HepG2 (cell line): ENCODE data around the gene GABRR3. TPM values are rescaled to one million over a fixed set of nuclear protein-coding genes. Genes with fewer than 3 reads are reported as not detected.

Experiments
- ELF1 ChIP-seq: sonication (generic); formaldehyde crosslinking; IDR thresholded peaks from 2 replicates; pipeline ENCODE4 v1.4.0; 2020; ENCODE audit warnings: missing genetic modification reagents
- ESRRA ChIP-seq: sonication (generic); formaldehyde crosslinking; IDR thresholded peaks from 2 replicates; pipeline ENCODE4 v1.5.1; 2020; ENCODE audit warnings: mild to moderate bottlenecking, low read depth, missing genetic modification reagents
- HMGA1 ChIP-seq: sonication (generic); formaldehyde crosslinking; conservative IDR thresholded peaks from 2 replicates; pipeline ENCODE4 v1.4.0; 2020; ENCODE audit warnings: missing genetic modification reagents
- MTA1 ChIP-seq: sonication (generic); formaldehyde crosslinking; IDR thresholded peaks from 2 replicates; pipeline ENCODE4 v1.4.0; 2020; ENCODE audit warnings: missing genetic modification reagents, mild to moderate bottlenecking, borderline replicate concordance
- NR2F2 ChIP-seq: IDR thresholded peaks from 2 replicates; pipeline ENCODE4 v1.6.1; 2012; ENCODE audit warnings: low read depth, inconsistent platforms, borderline replicate concordance
- RBAK ChIP-seq: sonication (generic); formaldehyde crosslinking; IDR thresholded peaks from 2 replicates; pipeline ENCODE4 v1.5.1; 2020; ENCODE audit warnings: mild to moderate bottlenecking, missing genetic modification reagents
- SETDB1 ChIP-seq: sonication (generic); formaldehyde crosslinking; IDR thresholded peaks from 2 replicates; pipeline ENCODE4 v1.5.1; 2020; ENCODE audit warnings: missing genetic modification reagents, mild to moderate bottlenecking, borderline replicate concordance
- TBX2 ChIP-seq: sonication (generic); formaldehyde crosslinking; IDR thresholded peaks from 2 replicates; pipeline ENCODE4 v1.5.0; 2020; ENCODE audit warnings: missing genetic modification reagents, mild to moderate bottlenecking, borderline replicate concordance
- THAP11 ChIP-seq: IDR thresholded peaks from 2 replicates; pipeline ENCODE4 v1.6.1; 2016; ENCODE audit warnings: missing biosample characterization, missing genetic modification reagents
- TSC22D2 ChIP-seq: sonication (generic); formaldehyde crosslinking; IDR thresholded peaks from 2 replicates; pipeline ENCODE4 v1.5.1; 2020; ENCODE audit warnings: missing genetic modification reagents, mild to moderate bottlenecking, borderline replicate concordance
- ZFP36L2 ChIP-seq: sonication (generic); formaldehyde crosslinking; IDR thresholded peaks from 2 replicates; pipeline ENCODE4 v1.4.0; 2020; ENCODE audit warnings: missing genetic modification reagents
- ZNF546 ChIP-seq: sonication (generic); formaldehyde crosslinking; conservative IDR thresholded peaks from 2 replicates; pipeline ENCODE4 v1.8.1; 2023; ENCODE audit warnings: mild to moderate bottlenecking, missing genetic modification reagents
- ZNF570 ChIP-seq: sonication (generic); formaldehyde crosslinking; IDR thresholded peaks from 2 replicates; pipeline ENCODE4 v1.4.0; 2020; ENCODE audit warnings: mild to moderate bottlenecking, missing genetic modification reagents, borderline replicate concordance
- ZNF777 ChIP-seq: sonication (generic); formaldehyde crosslinking; IDR thresholded peaks from 2 replicates; pipeline ENCODE4 v1.4.0; 2020; ENCODE audit warnings: missing genetic modification reagents
- polyA plus RNA-seq, 8 experiments: library from polyadenylated mRNA; depleted of rRNA in 3 of 8; stranded (reverse) in 7 of 8; unstranded in 1 of 8; fragments of >200 nt; fragmentation: Illumina TruSeq in 4 of 8; extraction: Trizol in 4 of 8; gene quantifications; 2 replicates each; pipeline versions ENCODE4 v1.2.1 to v1.2.3, GENCODE V29; 2011 to 2016; ENCODE audit warnings: low read depth in 4 of 8, missing spikeins in 1 of 8, mixed read lengths in 1 of 8; ENCODE audit not compliant: insufficient read depth in 1 of 8
- total RNA-seq, 5 experiments: library from RNA; depleted of rRNA; stranded (reverse); fragments of >200 nt; fragmentation: Illumina TruSeq; extraction: Trizol; gene quantifications; 2 replicates each; pipeline ENCODE4 v1.2.3, GENCODE V29; 2016; ENCODE audit warnings: low read depth in 1 of 5
- TF ChIP-seq, protein P1 (sequence below): IDR thresholded peaks from 2 replicates; pipeline ENCODE4 v1.6.1; 2016; ENCODE audit warnings: control low read depth
- TF ChIP-seq, protein P2 (sequence below): sonication (generic); formaldehyde crosslinking; conservative IDR thresholded peaks from 2 replicates; pipeline ENCODE4 v1.4.0; 2020; ENCODE audit warnings: missing genetic modification reagents
- TF ChIP-seq, protein P3 (sequence below): sonication (generic); formaldehyde crosslinking; conservative IDR thresholded peaks from 2 replicates; pipeline ENCODE4 v1.4.0; 2020; ENCODE audit warnings: missing genetic modification reagents
- TF ChIP-seq, protein P4 (sequence below), 2 experiments: fragments of 450-650 bp in 1 of 2; sonication (generic) in 1 of 2; formaldehyde crosslinking in 1 of 2; IDR thresholded peaks; 2 replicates each; pipeline versions ENCODE4 v1.6.1 to v1.8.0; 2016 to 2022; ENCODE audit warnings: antibody characterized with exemption in 1 of 2, mild to moderate bottlenecking in 1 of 2, missing genetic modification reagents in 1 of 2

GABRR3 gene
- total and polyA plus RNA-seq, 2 of the 13 experiments (the other 11 are each of a cell fraction or from before 2014, with no cell fraction given) = 0.42 to 0.83 TPM

DNA sequence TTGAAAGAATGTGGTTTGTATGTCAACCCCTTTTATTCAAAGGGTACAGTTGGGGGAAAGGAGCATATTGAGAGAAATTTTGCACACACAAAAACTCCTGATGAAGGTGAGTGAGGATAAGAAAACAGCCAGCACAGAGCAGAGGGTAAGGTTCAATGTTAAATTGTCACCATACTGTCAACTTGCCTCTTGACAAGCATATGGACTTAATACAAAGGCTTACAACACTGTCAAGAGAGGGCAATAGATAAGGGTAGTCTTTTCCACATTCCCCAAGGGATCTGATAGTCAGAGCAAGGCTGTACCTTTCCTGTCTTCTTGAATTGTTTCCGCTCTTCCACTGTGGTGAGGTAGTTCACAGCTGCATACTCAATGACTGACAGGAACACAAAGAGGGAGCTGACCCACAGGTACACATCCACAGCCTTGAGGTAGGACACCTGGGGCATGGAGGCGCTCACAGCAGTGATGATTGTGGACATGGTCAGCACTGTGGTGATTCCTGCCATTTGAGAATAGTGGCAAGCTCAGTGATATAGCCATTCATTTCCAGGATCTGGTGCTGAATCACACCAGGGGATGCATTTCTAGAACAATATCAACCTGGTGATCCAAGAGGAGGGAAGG lies 42.5 kb downstream of the GABRR3 start (continued):
- TF ChIP-seq HMGA1 (CRISPR knock-in tag) = no peak
- peak; percentile 86 for TF ChIP-seq TBX2 (CRISPR knock-in tag)
- TF ChIP-seq, protein P1, sequence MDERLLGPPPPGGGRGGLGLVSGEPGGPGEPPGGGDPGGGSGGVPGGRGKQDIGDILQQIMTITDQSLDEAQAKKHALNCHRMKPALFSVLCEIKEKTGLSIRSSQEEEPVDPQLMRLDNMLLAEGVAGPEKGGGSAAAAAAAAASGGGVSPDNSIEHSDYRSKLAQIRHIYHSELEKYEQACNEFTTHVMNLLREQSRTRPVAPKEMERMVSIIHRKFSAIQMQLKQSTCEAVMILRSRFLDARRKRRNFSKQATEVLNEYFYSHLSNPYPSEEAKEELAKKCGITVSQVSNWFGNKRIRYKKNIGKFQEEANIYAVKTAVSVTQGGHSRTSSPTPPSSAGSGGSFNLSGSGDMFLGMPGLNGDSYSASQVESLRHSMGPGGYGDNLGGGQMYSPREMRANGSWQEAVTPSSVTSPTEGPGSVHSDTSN (CRISPR knock-in tag) = no peak
- no peak for TF ChIP-seq ELF1 (CRISPR knock-in tag)
- TF ChIP-seq THAP11 (CRISPR knock-in tag) = no peak
- TF ChIP-seq SETDB1 (CRISPR knock-in tag) = no peak
- 0 out of 2 replicates have a peak, but pooled peaks have one; percentile 38 for TF ChIP-seq ESRRA (CRISPR knock-in tag)
- TF ChIP-seq RBAK = no peak
- no peak for TF ChIP-seq ZNF777 (CRISPR knock-in tag)
- TF ChIP-seq MTA1 = no peak
- TF ChIP-seq, protein P2, sequence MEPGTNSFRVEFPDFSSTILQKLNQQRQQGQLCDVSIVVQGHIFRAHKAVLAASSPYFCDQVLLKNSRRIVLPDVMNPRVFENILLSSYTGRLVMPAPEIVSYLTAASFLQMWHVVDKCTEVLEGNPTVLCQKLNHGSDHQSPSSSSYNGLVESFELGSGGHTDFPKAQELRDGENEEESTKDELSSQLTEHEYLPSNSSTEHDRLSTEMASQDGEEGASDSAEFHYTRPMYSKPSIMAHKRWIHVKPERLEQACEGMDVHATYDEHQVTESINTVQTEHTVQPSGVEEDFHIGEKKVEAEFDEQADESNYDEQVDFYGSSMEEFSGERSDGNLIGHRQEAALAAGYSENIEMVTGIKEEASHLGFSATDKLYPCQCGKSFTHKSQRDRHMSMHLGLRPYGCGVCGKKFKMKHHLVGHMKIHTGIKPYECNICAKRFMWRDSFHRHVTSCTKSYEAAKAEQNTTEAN = no peak
- TF ChIP-seq, protein P3, sequence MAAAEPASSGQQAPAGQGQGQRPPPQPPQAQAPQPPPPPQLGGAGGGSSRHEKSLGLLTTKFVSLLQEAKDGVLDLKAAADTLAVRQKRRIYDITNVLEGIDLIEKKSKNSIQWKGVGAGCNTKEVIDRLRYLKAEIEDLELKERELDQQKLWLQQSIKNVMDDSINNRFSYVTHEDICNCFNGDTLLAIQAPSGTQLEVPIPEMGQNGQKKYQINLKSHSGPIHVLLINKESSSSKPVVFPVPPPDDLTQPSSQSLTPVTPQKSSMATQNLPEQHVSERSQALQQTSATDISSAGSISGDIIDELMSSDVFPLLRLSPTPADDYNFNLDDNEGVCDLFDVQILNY (CRISPR knock-in tag) = no peak
- no peak for TF ChIP-seq ZFP36L2 (CRISPR knock-in tag)
- TF ChIP-seq TSC22D2 = no peak
- no peak for TF ChIP-seq ZNF546 (CRISPR knock-in tag)
- peak; percentile 46; the same call in 1 of the 2 replicates for TF ChIP-seq NR2F2
- TF ChIP-seq, protein P4, sequence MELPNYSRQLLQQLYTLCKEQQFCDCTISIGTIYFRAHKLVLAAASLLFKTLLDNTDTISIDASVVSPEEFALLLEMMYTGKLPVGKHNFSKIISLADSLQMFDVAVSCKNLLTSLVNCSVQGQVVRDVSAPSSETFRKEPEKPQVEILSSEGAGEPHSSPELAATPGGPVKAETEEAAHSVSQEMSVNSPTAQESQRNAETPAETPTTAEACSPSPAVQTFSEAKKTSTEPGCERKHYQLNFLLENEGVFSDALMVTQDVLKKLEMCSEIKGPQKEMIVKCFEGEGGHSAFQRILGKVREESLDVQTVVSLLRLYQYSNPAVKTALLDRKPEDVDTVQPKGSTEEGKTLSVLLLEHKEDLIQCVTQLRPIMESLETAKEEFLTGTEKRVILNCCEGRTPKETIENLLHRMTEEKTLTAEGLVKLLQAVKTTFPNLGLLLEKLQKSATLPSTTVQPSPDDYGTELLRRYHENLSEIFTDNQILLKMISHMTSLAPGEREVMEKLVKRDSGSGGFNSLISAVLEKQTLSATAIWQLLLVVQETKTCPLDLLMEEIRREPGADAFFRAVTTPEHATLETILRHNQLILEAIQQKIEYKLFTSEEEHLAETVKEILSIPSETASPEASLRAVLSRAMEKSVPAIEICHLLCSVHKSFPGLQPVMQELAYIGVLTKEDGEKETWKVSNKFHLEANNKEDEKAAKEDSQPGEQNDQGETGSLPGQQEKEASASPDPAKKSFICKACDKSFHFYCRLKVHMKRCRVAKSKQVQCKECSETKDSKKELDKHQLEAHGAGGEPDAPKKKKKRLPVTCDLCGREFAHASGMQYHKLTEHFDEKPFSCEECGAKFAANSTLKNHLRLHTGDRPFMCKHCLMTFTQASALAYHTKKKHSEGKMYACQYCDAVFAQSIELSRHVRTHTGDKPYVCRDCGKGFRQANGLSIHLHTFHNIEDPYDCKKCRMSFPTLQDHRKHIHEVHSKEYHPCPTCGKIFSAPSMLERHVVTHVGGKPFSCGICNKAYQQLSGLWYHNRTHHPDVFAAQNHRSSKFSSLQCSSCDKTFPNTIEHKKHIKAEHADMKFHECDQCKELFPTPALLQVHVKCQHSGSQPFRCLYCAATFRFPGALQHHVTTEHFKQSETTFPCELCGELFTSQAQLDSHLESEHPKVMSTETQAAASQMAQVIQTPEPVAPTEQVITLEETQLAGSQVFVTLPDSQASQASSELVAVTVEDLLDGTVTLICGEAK (IDR thresholded peaks at IDR 0.05) = no peak
- TF ChIP-seq, protein P4 (CRISPR knock-in tag; IDR thresholded peaks at IDR 0.05) = no peak
- no peak for TF ChIP-seq ZNF570 (CRISPR knock-in tag)
